NCI-H2196 (cell line): ENCODE measurements around the gene SLC17A2.

Source experiments
- DNase-seq: peaks from one replicate; lab custom pipeline; 2025; ENCODE audit not compliant: unreplicated experiment; lab: John Stamatoyannopoulos, UW

The SLC17A2 gene

GRCh38 chr6:25921525-25922203 is 8.8 kb downstream of the SLC17A2 start:
- no peak for DNase-seq

GRCh38 chr6:25919657-25920056 is 10.8 kb downstream of the SLC17A2 start:
- no peak for DNase-seq

GRCh38 chr6:25918083-25918683 is 12.3 kb downstream of the SLC17A2 start:
- no peak for DNase-seq

- DNase-seq: no peak
Observed at GRCh38 chr6:25916789-25917490, 13.6 kb downstream of the SLC17A2 start.

GRCh38 chr6:25916330-25916729 is 14.2 kb downstream of the SLC17A2 start:
- no peak for DNase-seq

- no peak for DNase-seq
Observed at GRCh38 chr6:25913741-25914140, 16.8 kb downstream of the SLC17A2 start.

- DNase-seq: no peak
Observed at GRCh38 chr6:25911351-25911750, 19.1 kb downstream of the SLC17A2 start.

- DNase-seq: no peak
Observed at GRCh38 chr6:25907475-25908014, 22.9 kb downstream of the SLC17A2 start.

GRCh38 chr6:25903467-25904099 is 26.9 kb downstream of the SLC17A2 start:
- DNase-seq: no peak

GRCh38 chr6:25902071-25902470 is 28.4 kb downstream of the SLC17A2 start:
- no peak for DNase-seq

- DNase-seq: no peak
Observed at GRCh38 chr6:25900843-25901242, 29.6 kb downstream of the SLC17A2 start.

GRCh38 chr6:25899580-25900408 is 30.7 kb downstream of the SLC17A2 start:
- DNase-seq: no peak

- no peak for DNase-seq
Observed at GRCh38 chr6:25899123-25899522, 31.4 kb downstream of the SLC17A2 start.

- DNase-seq: no peak
Observed at GRCh38 chr6:25898289-25898977, 32.1 kb downstream of the SLC17A2 start.

- DNase-seq: no peak
Observed at GRCh38 chr6:25896252-25896651, 34.2 kb downstream of the SLC17A2 start.

GRCh38 chr6:25895771-25896170 is 34.7 kb downstream of the SLC17A2 start:
- DNase-seq: no peak

GRCh38 chr6:25893778-25894177 is 36.7 kb downstream of the SLC17A2 start:
- DNase-seq: no peak

- DNase-seq: no peak
Observed at GRCh38 chr6:25892877-25893276, 37.6 kb downstream of the SLC17A2 start.

- peak; percentile 64 for DNase-seq
Observed at GRCh38 chr6:25889877-25890853, 40.3 kb downstream of the SLC17A2 start.
